ENCODE data around the gene MDN1. TPM values are rescaled to one million over a fixed set of nuclear protein-coding genes. Genes with fewer than 3 reads are reported as not detected.

The MDN1 gene
- total and polyA plus RNA-seq, 2 of the 8 experiments (the other 6 are each of a cell fraction or from before 2014, with no cell fraction given): 53.5 to 179 TPM

- no peak overlapping the region for H2AFZ ChIP-seq (ENCODE audit: low read length)
- no peak overlapping the region; the same call in 1 of the 2 replicates for H4K8ac ChIP-seq (ENCODE audit: extremely low read depth, insufficient read depth, low read length)
- H4K91ac ChIP-seq (replicated peaks; ENCODE audit: insufficient read length, low read length): no peak overlapping the region
- H3K27me3 ChIP-seq (replicated peaks in 1 of 4; ENCODE audit: control insufficient read depth in 3 of 4, extremely low read depth in 1 of 4, insufficient read depth in 3 of 4, low read length in 3 of 4): no peaks in the 10 kb centered on the region
- 96% methylated on average over 7 of the region's 7 CpGs; no CpG with 5 or more reads in 1 of the 2 experiments for WGBS, 2 experiments (ENCODE audit: extremely low coverage in 1 of 2, insufficient coverage in 1 of 2, insufficient read length in 1 of 2, insufficient replicate concordance in 2 of 2, low coverage in 1 of 2, low lambda C conversion rate in 2 of 2, missing lambda C conversion rate in 1 of 2)
- no peak overlapping the region for H3K4me2 ChIP-seq (ENCODE audit: insufficient read depth in 1 of 2, low read depth in 2 of 2, low read length in 2 of 2)
- no peak overlapping the region for H3K18ac ChIP-seq (ENCODE audit: extremely low read depth, low read length)
- H3K4ac ChIP-seq (replicated peaks; ENCODE audit: insufficient read length, low read depth, low read length): no peak overlapping the region
- no peaks in the 10 kb centered on the region; the same call in 1 of the 2 replicates for H3K79me1 ChIP-seq (ENCODE audit: low read depth, low read length)
- ChIA-PET POLR2A (ENCODE audit: partially characterized antibody) (interaction anchor here (1.0 kb wide), 1 partner anchor 30 kb away, joined by 3 read pairs; no protein-coding TSS in a partner anchor), CTCF (ENCODE audit: partially characterized antibody) (interaction anchor here (1.2 to 1.7 kb wide), 2 partner anchors 12 to 21 kb away, joined by 5 to 10 read pairs; no protein-coding TSS in a partner anchor)
- H2AK5ac ChIP-seq (ENCODE audit: low read depth, low read length): no peak overlapping the region
- no peak overlapping the region for H3K14ac ChIP-seq (ENCODE audit: insufficient read length)
- no peak for FAIRE-seq
- H2BK12ac ChIP-seq (ENCODE audit: low read depth, low read length): no peak overlapping the region
- no peak overlapping the region for H3K9ac ChIP-seq (replicated peaks in 1 of 4; ENCODE audit: extremely low read depth in 1 of 4, low read depth in 3 of 4, low read length in 3 of 4)
- no peak overlapping the region for H2BK15ac ChIP-seq (ENCODE audit: low read length)
- H2BK5ac ChIP-seq (ENCODE audit: low read depth, low read length): no peak overlapping the region
- no peak overlapping the region for H2BK120ac ChIP-seq (replicated peaks; ENCODE audit: low read depth, low read length)
- H3K23ac ChIP-seq (ENCODE audit: insufficient read length): no peak overlapping the region
- H4K20me1 ChIP-seq (replicated peaks in 1 of 2; ENCODE audit: control insufficient read depth in 1 of 2, insufficient read depth in 2 of 2, low read length in 2 of 2): peaks cover 0 to 2% of the 10 kb centered on the region in 2 experiments
- no peak overlapping the region for H3K56ac ChIP-seq (replicated peaks; ENCODE audit: insufficient read length, low read depth, low read length)
- 0 out of 2 replicates have a peak overlapping the region, but pooled peaks have one; percentile 17 for H3K27ac ChIP-seq (ENCODE audit: low read depth, low read length)
- DNase-seq (ENCODE audit: low read depth in 1 of 2, low spot score in 2 of 2): no peak
- no peaks in the 10 kb centered on the region for H3K23me2 ChIP-seq (ENCODE audit: low read depth, low read length)
- no peak overlapping the region for H3K4me3 ChIP-seq (ENCODE audit: extremely low read depth in 1 of 4, insufficient read depth in 2 of 4, low read depth in 3 of 4, low read length in 4 of 4)
- peaks cover 21 to 93% (median 69%) of the 10 kb centered on the region in 4 experiments for H3K36me3 ChIP-seq (ENCODE audit: control insufficient read depth in 2 of 4, insufficient read depth in 4 of 4, low read length in 3 of 4)
- no peak overlapping the region for H2BK20ac ChIP-seq (ENCODE audit: low read length)
- H4K5ac ChIP-seq (ENCODE audit: insufficient read length, low read depth, low read length): no peak overlapping the region
- no peaks in the 10 kb centered on the region for H3K9me3 ChIP-seq (ENCODE audit: insufficient read depth in 2 of 2, low read depth in 1 of 2, low read length in 1 of 2)
- no peaks in the 10 kb centered on the region for H3K79me2 ChIP-seq (ENCODE audit: control insufficient read depth in 1 of 2, insufficient read depth in 2 of 2, low read length in 2 of 2)
- peaks cover 10 to 18% (median 15%) of the 10 kb centered on the region in 4 experiments for H3K4me1 ChIP-seq (replicated peaks in 1 of 4; ENCODE audit: control insufficient read depth in 3 of 4, insufficient read depth in 4 of 4, low read length in 3 of 4)
- TF ChIP-seq, protein P1, sequence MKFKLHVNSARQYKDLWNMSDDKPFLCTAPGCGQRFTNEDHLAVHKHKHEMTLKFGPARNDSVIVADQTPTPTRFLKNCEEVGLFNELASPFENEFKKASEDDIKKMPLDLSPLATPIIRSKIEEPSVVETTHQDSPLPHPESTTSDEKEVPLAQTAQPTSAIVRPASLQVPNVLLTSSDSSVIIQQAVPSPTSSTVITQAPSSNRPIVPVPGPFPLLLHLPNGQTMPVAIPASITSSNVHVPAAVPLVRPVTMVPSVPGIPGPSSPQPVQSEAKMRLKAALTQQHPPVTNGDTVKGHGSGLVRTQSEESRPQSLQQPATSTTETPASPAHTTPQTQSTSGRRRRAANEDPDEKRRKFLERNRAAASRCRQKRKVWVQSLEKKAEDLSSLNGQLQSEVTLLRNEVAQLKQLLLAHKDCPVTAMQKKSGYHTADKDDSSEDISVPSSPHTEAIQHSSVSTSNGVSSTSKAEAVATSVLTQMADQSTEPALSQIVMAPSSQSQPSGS (IDR thresholded peaks at IDR 0.05; ENCODE audit: low read length): no peak
- TF ChIP-seq CHD1 (IDR thresholded peaks at IDR 0.05; ENCODE audit: low read depth, low read length): no peak
- TF ChIP-seq RAD21 (IDR thresholded peaks at IDR 0.05 in 1 of 2, conservative IDR thresholded peaks at IDR 0.05 in 1 of 2; ENCODE audit: low read depth in 2 of 2, low read length in 2 of 2): no peak
- no peak for TF ChIP-seq CTCF (IDR thresholded peaks at IDR 0.05; ENCODE audit: control extremely low read depth in 1 of 3, insufficient read depth in 1 of 3, low read depth in 1 of 3, low read length in 3 of 3)
- no peak for TF ChIP-seq SIN3A (conservative IDR thresholded peaks at IDR 0.05 in 1 of 2, IDR thresholded peaks at IDR 0.05 in 1 of 2; ENCODE audit: low read depth in 1 of 2, low read length in 2 of 2)
- no peak for TF ChIP-seq JUN (IDR thresholded peaks at IDR 0.05; ENCODE audit: low read depth, low read length)
- TF ChIP-seq TCF12 (IDR thresholded peaks at IDR 0.05; ENCODE audit: low read depth, low read length): no peak
- TF ChIP-seq, protein P2, sequence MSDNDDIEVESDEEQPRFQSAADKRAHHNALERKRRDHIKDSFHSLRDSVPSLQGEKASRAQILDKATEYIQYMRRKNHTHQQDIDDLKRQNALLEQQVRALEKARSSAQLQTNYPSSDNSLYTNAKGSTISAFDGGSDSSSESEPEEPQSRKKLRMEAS (IDR thresholded peaks at IDR 0.05): no peak
Observed at GRCh38 chr6:89695667-89696066, 123.9 kb downstream of the MDN1 start.
